Progenitor cell of endocrine pancreas (in vitro differentiated cells): ENCODE results near the gene ADAP2. TPM values are rescaled to one million over a fixed set of nuclear protein-coding genes. Genes with fewer than 3 reads are reported as not detected.
"Not testable (repeated sequence)": the region's sequence is repeated elsewhere in the genome, so short reads cannot be mapped to it uniquely, and the experiment has no call there.

Source experiments
- DNase-seq: peaks from one replicate; pipeline ENCODE4 v3.0.0; 2021; ENCODE audit warnings: low spot score; ENCODE audit not compliant: unreplicated experiment
- H3K27ac Mint-ChIP-seq: 2 replicates; pipeline ENCODE4 v1.8.0; 2021; ENCODE audit warnings: mild to moderate bottlenecking, moderate library complexity, mixed read lengths
- H3K27me3 Mint-ChIP-seq: 2 replicates; pipeline ENCODE4 v1.8.0; 2021; ENCODE audit warnings: mixed read lengths
- H3K36me3 Mint-ChIP-seq: 2 replicates; pipeline ENCODE4 v1.8.0; 2022; ENCODE audit warnings: mixed read lengths; ENCODE audit not compliant: insufficient read depth
- H3K4me1 Mint-ChIP-seq: 2 replicates; pipeline ENCODE4 v1.8.0; 2021; ENCODE audit warnings: low read depth, mixed read lengths
- H3K4me3 Mint-ChIP-seq: 2 replicates; pipeline ENCODE4 v1.8.0; 2021; ENCODE audit warnings: low read depth, mild to moderate bottlenecking, moderate library complexity, mixed read lengths
- H3K9me3 Mint-ChIP-seq: 2 replicates; pipeline ENCODE4 v1.8.0; 2021; ENCODE audit warnings: low read depth, mixed read lengths
- total RNA-seq: library from RNA; stranded (reverse); gene quantifications from 2 replicates; pipeline ENCODE4 v1.2.1, GENCODE V29; 2021
- TF ChIP-seq, protein P1 (sequence below): fragments of 200-600 bp; sonication (generic); IDR thresholded peaks from one replicate; pipeline ENCODE4 v1.5.0; 2021; ENCODE audit warnings: antibody characterized with exemption, mild to moderate bottlenecking; ENCODE audit not compliant: unreplicated experiment

The ADAP2 gene
- total RNA-seq, 1 donor from 2014 or later: 1.2 TPM

DNA sequence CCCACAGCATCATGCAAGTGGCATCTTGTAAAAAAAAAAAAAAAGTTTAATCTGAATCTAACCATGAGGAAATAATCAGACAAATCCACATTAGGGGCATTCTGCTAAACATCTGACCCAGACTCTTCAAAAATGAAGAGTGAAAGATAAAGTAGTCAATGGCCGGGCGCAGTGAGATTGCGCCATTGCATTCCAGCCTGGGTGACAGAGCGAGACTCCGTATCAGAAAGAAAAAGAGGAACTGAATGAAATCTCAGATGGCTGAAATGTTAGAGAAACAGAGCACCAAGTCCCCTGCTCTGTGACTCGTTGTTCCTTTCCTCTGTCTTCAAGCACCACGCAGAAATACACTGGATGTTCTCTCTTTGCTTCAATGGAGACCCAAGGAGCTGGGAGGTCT lies 36.4 kb downstream of the ADAP2 start:
- Mint-ChIP-seq H3K36me3 (no peaks in the 10 kb centered on the region), H3K4me1 (no peaks in the 10 kb centered on the region), H3K27ac (no peak overlapping the region), H3K27me3 (peaks cover 17% of the 10 kb centered on the region), H3K4me3 (no peak overlapping the region), H3K9me3 (no peaks in the 10 kb centered on the region)
- DNase-seq: no peak
- TF ChIP-seq, protein P1, sequence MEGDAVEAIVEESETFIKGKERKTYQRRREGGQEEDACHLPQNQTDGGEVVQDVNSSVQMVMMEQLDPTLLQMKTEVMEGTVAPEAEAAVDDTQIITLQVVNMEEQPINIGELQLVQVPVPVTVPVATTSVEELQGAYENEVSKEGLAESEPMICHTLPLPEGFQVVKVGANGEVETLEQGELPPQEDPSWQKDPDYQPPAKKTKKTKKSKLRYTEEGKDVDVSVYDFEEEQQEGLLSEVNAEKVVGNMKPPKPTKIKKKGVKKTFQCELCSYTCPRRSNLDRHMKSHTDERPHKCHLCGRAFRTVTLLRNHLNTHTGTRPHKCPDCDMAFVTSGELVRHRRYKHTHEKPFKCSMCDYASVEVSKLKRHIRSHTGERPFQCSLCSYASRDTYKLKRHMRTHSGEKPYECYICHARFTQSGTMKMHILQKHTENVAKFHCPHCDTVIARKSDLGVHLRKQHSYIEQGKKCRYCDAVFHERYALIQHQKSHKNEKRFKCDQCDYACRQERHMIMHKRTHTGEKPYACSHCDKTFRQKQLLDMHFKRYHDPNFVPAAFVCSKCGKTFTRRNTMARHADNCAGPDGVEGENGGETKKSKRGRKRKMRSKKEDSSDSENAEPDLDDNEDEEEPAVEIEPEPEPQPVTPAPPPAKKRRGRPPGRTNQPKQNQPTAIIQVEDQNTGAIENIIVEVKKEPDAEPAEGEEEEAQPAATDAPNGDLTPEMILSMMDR: no peak

- no peak for DNase-seq
Measured at GRCh38 chr17:30961209-30962188, 39.8 kb downstream of the ADAP2 start.

DNA sequence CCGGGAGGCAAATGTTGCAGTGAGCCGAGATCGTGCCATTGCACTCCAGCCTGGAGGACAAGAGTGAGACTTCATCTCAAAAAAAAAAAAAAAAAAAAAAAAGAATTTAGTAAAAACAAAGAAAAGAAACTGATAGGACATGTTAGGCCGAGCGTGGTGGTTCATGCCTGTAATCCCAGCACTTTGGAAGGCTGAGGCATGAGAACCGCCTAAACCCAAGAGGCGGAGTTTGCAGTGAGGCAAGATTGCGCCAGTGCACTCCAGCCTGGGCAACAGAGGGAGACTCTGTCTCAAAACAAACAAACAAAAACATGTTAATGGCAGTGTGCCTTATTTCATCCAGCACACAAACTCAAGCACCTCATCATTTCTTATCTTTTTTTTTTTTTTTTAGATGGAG lies 42.6 kb downstream of the ADAP2 start:
- DNase-seq, H3K9me3 Mint-ChIP-seq, H3K36me3 Mint-ChIP-seq, H3K4me3 Mint-ChIP-seq, H3K4me1 Mint-ChIP-seq, H3K27me3 Mint-ChIP-seq, H3K27ac Mint-ChIP-seq: not testable (repeated sequence)

More at GRCh38 chr17:30961209-30962188, 39.8 kb downstream of the ADAP2 start:
- Mint-ChIP-seq H3K27me3 (peaks cover 14% of the 10 kb centered on the region), H3K9me3 (no peaks in the 10 kb centered on the region), H3K27ac (no peak overlapping the region), H3K4me3 (no peak overlapping the region), H3K36me3 (no peaks in the 10 kb centered on the region), H3K4me1 (no peaks in the 10 kb centered on the region)
- TF ChIP-seq, protein P1: no peak

- Mint-ChIP-seq H3K36me3 (no peaks in the 10 kb centered on the region), H3K9me3 (no peaks in the 10 kb centered on the region), H3K27ac (no peak overlapping the region), H3K27me3 (no peaks in the 10 kb centered on the region), H3K4me1 (peaks cover 1% of the 10 kb centered on the region), H3K4me3 (no peak overlapping the region)
- DNase-seq: no peak
- TF ChIP-seq, protein P1: no peak
Measured at GRCh38 chr17:30964876-30965275, 43.1 kb downstream of the ADAP2 start.

GRCh38 chr17:30965686-30966085 lies 43.9 kb downstream of the ADAP2 start:
- Mint-ChIP-seq H3K27ac (no peak overlapping the region), H3K9me3 (no peaks in the 10 kb centered on the region), H3K36me3 (no peaks in the 10 kb centered on the region), H3K4me1 (peaks cover 8% of the 10 kb centered on the region), H3K4me3 (no peak overlapping the region), H3K27me3 (no peaks in the 10 kb centered on the region)
- DNase-seq: no peak
- TF ChIP-seq, protein P1: no peak

DNA sequence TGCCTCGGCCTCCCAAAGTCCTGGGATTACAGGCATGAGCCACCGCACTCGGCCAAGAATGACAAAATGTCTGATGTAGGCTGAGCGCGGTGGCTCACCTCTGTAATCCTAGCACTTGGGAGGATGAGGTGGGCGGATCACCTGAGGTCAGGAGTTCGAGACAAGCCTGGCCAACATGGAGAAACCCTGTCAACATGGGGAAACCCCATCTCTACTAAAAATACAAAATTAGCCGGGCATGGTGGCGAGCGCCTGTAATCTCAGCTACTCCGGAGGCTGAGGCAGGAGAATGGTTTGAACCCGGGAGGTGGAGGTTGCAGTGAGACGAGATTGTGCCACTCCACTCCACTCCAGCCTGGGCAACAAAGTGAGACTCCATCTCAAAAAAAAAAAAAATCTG lies 46.2 kb downstream of the ADAP2 start:
- H3K36me3 Mint-ChIP-seq, H3K27me3 Mint-ChIP-seq, H3K9me3 Mint-ChIP-seq, H3K27ac Mint-ChIP-seq, DNase-seq, H3K4me3 Mint-ChIP-seq: not testable (repeated sequence)
- H3K4me1 Mint-ChIP-seq: peaks cover 12% of the 10 kb centered on the region
